HCT116 (cell line): Measurements from ENCODE around the gene RASSF5. TPM values are rescaled to one million over a fixed set of nuclear protein-coding genes. Genes with fewer than 3 reads are reported as not detected.

Experiments used
- ATAC-seq: fragments of 200-7000 bp; cut with Tn5 transposase; 2 replicates; pipeline ENCODE4 v1.9.1; 2020; ENCODE audit warnings: mild to moderate bottlenecking, moderate library complexity
- BruUV-seq: library from RNA; stranded (reverse); fragments of 400-500 nt; replicated peaks from 2 replicates; lab custom pipeline; 2021; lab: Mats Ljungman, UMichigan
- CTCF ChIA-PET: fragments of 300-600 bp; sonication (Branson Sonifier 250); formaldehyde crosslinking; loops from one replicate; lab custom pipeline; 2021; ENCODE audit warnings: antibody characterized with exemption; lab: Charles Lee
- POLR2A ChIA-PET: fragments of 300-600, 350-600 bp; sonication (Branson Sonifier 250); formaldehyde crosslinking; loops from one replicate; lab custom pipeline; 2021; ENCODE audit warnings: antibody characterized with exemption; lab: Charles Lee
- RAD21 ChIA-PET, 2 experiments: fragments of 300-600 bp; sonication (Branson Sonifier 250); formaldehyde crosslinking; loops; one replicate each; lab custom pipeline; 2023; ENCODE audit warnings: low total read pairs in 2 of 2; ENCODE audit not compliant: uncharacterized antibody in 2 of 2, unreplicated experiment in 2 of 2, low non-redundant PET in 1 of 2; lab: Charles Lee
- DNase-seq: peaks from one replicate; pipeline ENCODE4 v3.0.0-alpha.2; 2010; ENCODE audit warnings: low read depth, low spot score
- H2AFZ ChIP-seq: fragments of 200-600 bp; shearing (Covaris generic), sonication (generic); 2 replicates; pipeline ENCODE4 v1.6.1; 2017; ENCODE audit warnings: low read depth, mixed run types, mixed read lengths, antibody characterized with exemption, low read length; ENCODE audit not compliant: poor library complexity, severe bottlenecking
- H3K27ac ChIP-seq: 2 replicates; pipeline ENCODE4 v1.5.1; 2012; ENCODE audit warnings: low read depth, low read length
- H3K27me3 ChIP-seq: fragments of 200-600 bp; sonication (generic); 2 replicates; pipeline ENCODE4 v1.6.1; 2016; ENCODE audit warnings: mixed run types, low read length, mixed read lengths; ENCODE audit not compliant: insufficient read depth
- H3K36me3 ChIP-seq, 2 experiments: fragments of 200-500 bp in 1 of 2; fragments of 200-600 bp in 1 of 2; sonication (Bioruptor generic) in 1 of 2; sonication (generic) in 1 of 2; 2 replicates each; pipeline versions ENCODE4 v1.5.1 to v1.6.1; 2014 to 2016; ENCODE audit warnings: low read length in 2 of 2, inconsistent platforms in 1 of 2, mixed read lengths in 1 of 2, mixed run types in 1 of 2; ENCODE audit not compliant: insufficient read depth in 2 of 2, control insufficient read depth in 1 of 2
- H3K4me1 ChIP-seq, 2 experiments: fragments of 200-600 bp in 1 of 2; sonication (generic) in 1 of 2; 2 replicates each; pipeline versions ENCODE4 v1.5.1 to v1.6.1; 2012 to 2017; ENCODE audit warnings: low read length in 2 of 2, inconsistent platforms in 1 of 2, mild to moderate bottlenecking in 1 of 2, mixed read lengths in 1 of 2, mixed run types in 1 of 2, moderate library complexity in 1 of 2; ENCODE audit not compliant: insufficient read depth in 2 of 2, control insufficient read depth in 1 of 2
- H3K4me2 ChIP-seq: fragments of 200-600 bp; sonication (generic); 2 replicates; pipeline ENCODE4 v1.6.1; 2017; ENCODE audit warnings: mixed run types, low read length, mixed read lengths
- H3K4me3 ChIP-seq, 2 experiments: fragments of 200-600 bp in 1 of 2; sonication (generic) in 1 of 2; replicated peaks in 1 of 2; 2 replicates each; pipeline ENCODE4 v1.5.1; 2011 to 2016; ENCODE audit warnings: low read length in 2 of 2, control low read depth in 1 of 2, low read depth in 1 of 2, mild to moderate bottlenecking in 1 of 2, mixed read lengths in 1 of 2, mixed run types in 1 of 2
- H3K79me2 ChIP-seq: fragments of 200-600 bp; sonication (generic); 2 replicates; pipeline ENCODE4 v1.6.1; 2017; ENCODE audit warnings: mild to moderate bottlenecking, mixed run types, low read length, moderate library complexity, mixed read lengths; ENCODE audit not compliant: insufficient read depth
- H3K9ac ChIP-seq: fragments of 200-600 bp; sonication (generic); 2 replicates; pipeline ENCODE4 v1.6.1; 2016; ENCODE audit warnings: low read length, mixed read lengths
- H3K9me2 ChIP-seq: fragments of 200-600 bp; sonication (generic), shearing (Covaris generic); 2 replicates; pipeline ENCODE4 v1.6.1; 2017; ENCODE audit warnings: mixed run types, mild to moderate bottlenecking, moderate library complexity; ENCODE audit not compliant: insufficient read depth
- H3K9me3 ChIP-seq, 2 experiments: fragments of 200-500 bp in 1 of 2; fragments of 200-600 bp in 1 of 2; sonication (Bioruptor generic) in 1 of 2; sonication (generic) in 1 of 2; 2 replicates each; pipeline ENCODE4 v1.6.1; 2014 to 2017; ENCODE audit warnings: low read length in 2 of 2, mixed read lengths in 2 of 2, inconsistent platforms in 1 of 2, low read depth in 1 of 2, mild to moderate bottlenecking in 1 of 2, mixed run types in 1 of 2, moderate library complexity in 1 of 2; ENCODE audit not compliant: control insufficient read depth in 1 of 2, insufficient read depth in 1 of 2
- H4K20me1 ChIP-seq: fragments of 200-600 bp; sonication (generic), shearing (Covaris generic); 2 replicates; pipeline ENCODE4 v1.6.1; 2017; ENCODE audit warnings: mixed run types, mild to moderate bottlenecking, moderate library complexity; ENCODE audit not compliant: insufficient read depth
- ATF3 ChIP-seq: IDR thresholded peaks from 2 replicates; pipeline ENCODE4 v1.6.1; 2012
- CBX3 ChIP-seq: IDR thresholded peaks from 2 replicates; pipeline ENCODE4 v1.6.1; 2012; ENCODE audit warnings: low read depth
- CEBPB ChIP-seq: IDR thresholded peaks from 2 replicates; pipeline ENCODE4 v1.6.1; 2012; ENCODE audit warnings: low read depth
- EGR1 ChIP-seq: IDR thresholded peaks from 2 replicates; pipeline ENCODE4 v1.6.1; 2012; ENCODE audit warnings: low read depth
- EZH2phosphoT487 ChIP-seq: fragments of 200-600 bp; IDR thresholded peaks from 2 replicates; pipeline ENCODE4 v1.6.1; 2018; ENCODE audit warnings: antibody characterized with exemption, borderline replicate concordance
- FOSL1 ChIP-seq: IDR thresholded peaks from 2 replicates; pipeline ENCODE4 v1.6.1; 2012; ENCODE audit warnings: low read depth
- JUND ChIP-seq: IDR thresholded peaks from 2 replicates; pipeline ENCODE4 v1.6.1; 2012
- MAX ChIP-seq: IDR thresholded peaks from 2 replicates; pipeline ENCODE4 v1.6.1; 2012
- POLR2A ChIP-seq: IDR thresholded peaks from 2 replicates; pipeline ENCODE4 v1.7.0; 2011; ENCODE audit warnings: borderline replicate concordance; ENCODE audit not compliant: insufficient read depth, insufficient read length; ENCODE audit errors: extremely low read depth
- POLR2AphosphoS5 ChIP-seq: IDR thresholded peaks from 2 replicates; pipeline ENCODE4 v1.6.1; 2011; ENCODE audit warnings: mild to moderate bottlenecking, low read depth, low read length, moderate library complexity
- RAD21 ChIP-seq: IDR thresholded peaks from 2 replicates; pipeline ENCODE4 v1.6.1; 2012; ENCODE audit warnings: low read depth, mild to moderate bottlenecking
- SIN3A ChIP-seq: IDR thresholded peaks from 2 replicates; pipeline ENCODE4 v1.6.1; 2012; ENCODE audit warnings: low read depth
- SRF ChIP-seq: IDR thresholded peaks from 2 replicates; pipeline ENCODE4 v1.6.1; 2012; ENCODE audit warnings: low read depth
- TCF7L2 ChIP-seq: IDR thresholded peaks from 2 replicates; pipeline ENCODE4 v1.7.0; 2011; ENCODE audit warnings: borderline replicate concordance, inconsistent platforms; ENCODE audit not compliant: insufficient read depth, insufficient read length; ENCODE audit errors: extremely low read depth
- YY1 ChIP-seq: IDR thresholded peaks from 2 replicates; pipeline ENCODE4 v1.6.1; 2011; ENCODE audit warnings: low read length, low read depth, moderate library complexity, mild to moderate bottlenecking; ENCODE audit not compliant: insufficient replicate concordance; ENCODE audit errors: extremely low read depth
- ZBTB33 ChIP-seq: IDR thresholded peaks from 2 replicates; pipeline ENCODE4 v1.6.1; 2011; ENCODE audit warnings: mild to moderate bottlenecking, low read length, moderate library complexity; ENCODE audit not compliant: insufficient replicate concordance; ENCODE audit errors: extremely low read depth
- ZFX ChIP-seq: fragments of 450-650 bp; IDR thresholded peaks from 2 replicates; pipeline ENCODE4 v1.6.1; 2017
- ZNF274 ChIP-seq: fragments of 200-500 bp; sonication (Bioruptor generic); IDR thresholded peaks from 2 replicates; pipeline ENCODE4 v1.6.1; 2014; ENCODE audit warnings: mild to moderate bottlenecking, low read depth, low read length, inconsistent platforms
- intact Hi-C: fragments of 100-400 bp; cut with micrococcal nuclease; formaldehyde crosslinking; loops from 2 replicates; pipeline ENCODE4 v1.10.0; 2022
- total RNA-seq: library from RNA; stranded (reverse); gene quantifications from one replicate; pipeline ENCODE4 v1.2.1, GENCODE V29; 2021; ENCODE audit not compliant: unreplicated experiment
- TF ChIP-seq, protein P1 (sequence below): IDR thresholded peaks from 2 replicates; pipeline ENCODE4 v1.6.1; 2012; ENCODE audit warnings: low read depth

The RASSF5 gene
- total RNA-seq, 1 experiment from 2014 or later = 5.4 TPM

- BruUV-seq = no TSS peak
- Histone ChIP-seq H3K4me1 (peaks cover 8 to 12% of the 10 kb centered on the region in 2 experiments; a peak in 2 of 4 replicates), H2AFZ (peak within 1 kb of the TSS; percentile 82), H3K79me2 (peaks cover 16% of the 10 kb centered on the region), H3K36me3 (peaks cover 2 to 10% of the 10 kb centered on the region in 2 experiments; a peak in 1 of 4 replicates), H3K4me3 (peak within 1 kb of the TSS; percentile 95 to 96), H4K20me1 (no peaks in the 10 kb centered on the region), H3K9ac (peak within 1 kb of the TSS; percentile 92), H3K27me3 (no peaks in the 10 kb centered on the region), H3K27ac (peak within 1 kb of the TSS; percentile 74), H3K4me2 (peak within 1 kb of the TSS; percentile 95), H3K9me2 (no peaks in the 10 kb centered on the region), H3K9me3 (no peaks in the 10 kb centered on the region)
- RAD21 ChIA-PET = interaction anchor here in 1 of 2 experiments (0.7 to 1.2 kb wide), 2 partner anchors 23 to 52 kb away, joined by 3 read pairs; partner anchors contain the start of gene DYRK3
- POLR2A ChIA-PET = interaction anchor here (1.0 to 2.4 kb wide), 5 partner anchors 9 to 297 kb away, joined by 3 to 13 read pairs (median 5); partner anchors contain the start of gene DYRK3
- ATAC-seq (peak; percentile 94), DNase-seq (peak; percentile 79)
- intact Hi-C loops = loop anchor here (2.0 kb wide), 1 partner anchor 22 kb away; the partner anchor contains the start of gene DYRK3
- CTCF ChIA-PET = interaction anchor here (0.6 to 6.4 kb wide), 14 partner anchors 9 to 370 kb away, joined by 3 to 44 read pairs (median 6); partner anchors contain the start of genes DYRK3 and IKBKE
- no peak for TF ChIP-seq CEBPB
- peak; percentile 99 for TF ChIP-seq YY1
- TF ChIP-seq, protein P1, sequence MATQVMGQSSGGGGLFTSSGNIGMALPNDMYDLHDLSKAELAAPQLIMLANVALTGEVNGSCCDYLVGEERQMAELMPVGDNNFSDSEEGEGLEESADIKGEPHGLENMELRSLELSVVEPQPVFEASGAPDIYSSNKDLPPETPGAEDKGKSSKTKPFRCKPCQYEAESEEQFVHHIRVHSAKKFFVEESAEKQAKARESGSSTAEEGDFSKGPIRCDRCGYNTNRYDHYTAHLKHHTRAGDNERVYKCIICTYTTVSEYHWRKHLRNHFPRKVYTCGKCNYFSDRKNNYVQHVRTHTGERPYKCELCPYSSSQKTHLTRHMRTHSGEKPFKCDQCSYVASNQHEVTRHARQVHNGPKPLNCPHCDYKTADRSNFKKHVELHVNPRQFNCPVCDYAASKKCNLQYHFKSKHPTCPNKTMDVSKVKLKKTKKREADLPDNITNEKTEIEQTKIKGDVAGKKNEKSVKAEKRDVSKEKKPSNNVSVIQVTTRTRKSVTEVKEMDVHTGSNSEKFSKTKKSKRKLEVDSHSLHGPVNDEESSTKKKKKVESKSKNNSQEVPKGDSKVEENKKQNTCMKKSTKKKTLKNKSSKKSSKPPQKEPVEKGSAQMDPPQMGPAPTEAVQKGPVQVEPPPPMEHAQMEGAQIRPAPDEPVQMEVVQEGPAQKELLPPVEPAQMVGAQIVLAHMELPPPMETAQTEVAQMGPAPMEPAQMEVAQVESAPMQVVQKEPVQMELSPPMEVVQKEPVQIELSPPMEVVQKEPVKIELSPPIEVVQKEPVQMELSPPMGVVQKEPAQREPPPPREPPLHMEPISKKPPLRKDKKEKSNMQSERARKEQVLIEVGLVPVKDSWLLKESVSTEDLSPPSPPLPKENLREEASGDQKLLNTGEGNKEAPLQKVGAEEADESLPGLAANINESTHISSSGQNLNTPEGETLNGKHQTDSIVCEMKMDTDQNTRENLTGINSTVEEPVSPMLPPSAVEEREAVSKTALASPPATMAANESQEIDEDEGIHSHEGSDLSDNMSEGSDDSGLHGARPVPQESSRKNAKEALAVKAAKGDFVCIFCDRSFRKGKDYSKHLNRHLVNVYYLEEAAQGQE = no peak
- peak; percentile 98 for TF ChIP-seq CBX3
- TF ChIP-seq JUND = no peak
- peak; percentile 96 for TF ChIP-seq POLR2AphosphoS5
- TF ChIP-seq EGR1 = peak; percentile 61; the same call in 1 of the 2 replicates
- peak; percentile 86 for TF ChIP-seq POLR2A
- peak; percentile 87 for TF ChIP-seq MAX
- TF ChIP-seq ZNF274 = no peak
- TF ChIP-seq SRF = no peak
- TF ChIP-seq ZFX = peak; percentile 100
- no peak for TF ChIP-seq RAD21
- TF ChIP-seq FOSL1 = 0 out of 2 replicates have a peak, but pooled peaks have one; percentile 19
- TF ChIP-seq EZH2phosphoT487 = no peak
- TF ChIP-seq TCF7L2 = peak; percentile 49
- TF ChIP-seq ATF3 = no peak
- TF ChIP-seq ZBTB33 = peak; percentile 71
- TF ChIP-seq SIN3A = peak; percentile 76; the same call in 1 of the 2 replicates
Measured at GRCh38 chr1:206612129-206612876, 105.0 kb downstream of the RASSF5 start, which contains the start of gene EIF2D. Gene EIF2D (minus strand): TSS chr1:206612465. CDS start chr1:206612342, 123 bp downstream.
